Skeletal muscle tissue (tissue), 4 donors: ENCODE data around the gene PTDSS2. TPM values are rescaled to one million over a fixed set of nuclear protein-coding genes. Genes with fewer than 3 reads are reported as not detected.

Source experiments
- H3K27ac ChIP-seq: one replicate; pipeline ENCODE4 v1.7.0; 2013; ENCODE audit warnings: mild to moderate bottlenecking, low read depth, low read length, inconsistent platforms
- H3K27me3 ChIP-seq, 3 donors: one replicate each; pipeline ENCODE4 v1.7.0; 2013; ENCODE audit warnings: low read length in 3 of 3; ENCODE audit not compliant: control insufficient read depth in 3 of 3, insufficient read depth in 3 of 3
- H3K36me3 ChIP-seq, 3 donors: one replicate each; pipeline ENCODE4 v1.7.0; 2013; ENCODE audit warnings: low read length in 3 of 3; ENCODE audit not compliant: control insufficient read depth in 3 of 3, insufficient read depth in 3 of 3
- H3K4me1 ChIP-seq, 3 donors: one replicate each; pipeline ENCODE4 v1.7.0; 2013; ENCODE audit warnings: low read length in 3 of 3, mild to moderate bottlenecking in 3 of 3; ENCODE audit not compliant: control insufficient read depth in 3 of 3, insufficient read depth in 3 of 3
- H3K4me3 ChIP-seq, 3 donors: one replicate each; pipeline ENCODE4 v1.7.0; 2013; ENCODE audit warnings: low read length in 3 of 3
- H3K9ac ChIP-seq, 3 donors: one replicate each; pipeline ENCODE4 v1.7.0; 2013; ENCODE audit warnings: low read length in 3 of 3, mild to moderate bottlenecking in 3 of 3, moderate library complexity in 2 of 3, low read depth in 1 of 3
- H3K9me3 ChIP-seq, 3 donors: one replicate each; pipeline ENCODE4 v1.7.0; 2013; ENCODE audit warnings: low read length in 3 of 3; ENCODE audit not compliant: control insufficient read depth in 3 of 3
- total RNA-seq: library from RNA; depleted of rRNA; stranded (reverse); fragments of >200 nt; gene quantifications from one replicate; pipeline ENCODE4 v1.2.3, GENCODE V29; 2014
- donor health status: Osteomylitis.

The PTDSS2 gene
- total RNA-seq, 1 donor from 2014 or later, result 21.4 TPM

DNA sequence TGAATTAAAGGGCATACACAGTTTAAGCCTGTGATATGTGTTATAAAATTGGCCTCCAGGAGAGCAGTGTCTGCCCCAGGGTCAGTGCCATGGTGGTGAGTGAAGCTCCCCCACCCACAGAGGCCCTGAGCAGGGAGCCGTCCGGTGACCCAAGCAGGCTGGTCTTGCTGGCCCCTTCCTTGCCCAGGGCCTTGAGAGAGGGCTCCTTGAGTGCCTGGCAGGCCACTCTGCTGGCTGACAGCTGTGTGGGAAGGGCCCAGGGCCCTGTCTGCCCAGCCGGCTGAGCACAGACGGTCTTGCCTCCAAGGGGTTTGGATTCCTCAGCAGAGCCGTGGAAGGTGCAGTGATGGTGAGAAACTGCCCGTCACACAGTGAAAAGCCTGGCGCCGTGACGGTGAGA lies 25.9 kb downstream of the PTDSS2 start:
- Histone ChIP-seq H3K4me3 (no peak overlapping the region), H3K9me3 (no peaks in the 10 kb centered on the region), H3K4me1 (no peaks in the 10 kb centered on the region), H3K27me3 (no peaks in the 10 kb centered on the region), H3K36me3 (peaks cover 2 to 3% (median 3%) of the 10 kb centered on the region in 3 donors), H3K9ac (no peak overlapping the region), H3K27ac (no peak overlapping the region)

DNA sequence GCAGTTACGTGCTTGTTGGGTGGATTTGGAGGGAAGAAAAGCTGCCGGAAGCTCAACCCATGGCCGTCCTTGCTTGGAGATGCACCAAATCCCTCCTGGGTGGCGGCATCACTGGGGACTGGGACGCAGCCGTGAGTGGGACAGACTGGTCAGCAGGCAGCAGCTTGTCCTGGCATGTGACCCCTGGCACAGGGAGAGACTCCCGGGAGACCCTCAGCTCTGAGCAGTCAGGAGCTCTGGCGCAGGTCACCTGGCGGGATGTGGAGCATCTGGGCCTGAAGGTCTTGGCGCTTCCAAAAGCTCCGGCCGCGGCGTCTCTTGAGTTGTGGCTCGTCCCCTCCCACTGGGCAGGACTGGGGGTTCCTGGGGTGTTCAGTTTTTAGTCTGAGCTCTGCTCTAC lies 26.3 kb downstream of the PTDSS2 start:
- no peak overlapping the region for H3K27ac ChIP-seq
- H3K27me3 ChIP-seq, result no peaks in the 10 kb centered on the region
- peaks cover 2 to 3% (median 3%) of the 10 kb centered on the region in 3 donors for H3K36me3 ChIP-seq
- H3K9ac ChIP-seq, result no peak overlapping the region
- no peaks in the 10 kb centered on the region for H3K4me1 ChIP-seq
- H3K9me3 ChIP-seq, result no peaks in the 10 kb centered on the region
- H3K4me3 ChIP-seq, result no peak overlapping the region

DNA sequence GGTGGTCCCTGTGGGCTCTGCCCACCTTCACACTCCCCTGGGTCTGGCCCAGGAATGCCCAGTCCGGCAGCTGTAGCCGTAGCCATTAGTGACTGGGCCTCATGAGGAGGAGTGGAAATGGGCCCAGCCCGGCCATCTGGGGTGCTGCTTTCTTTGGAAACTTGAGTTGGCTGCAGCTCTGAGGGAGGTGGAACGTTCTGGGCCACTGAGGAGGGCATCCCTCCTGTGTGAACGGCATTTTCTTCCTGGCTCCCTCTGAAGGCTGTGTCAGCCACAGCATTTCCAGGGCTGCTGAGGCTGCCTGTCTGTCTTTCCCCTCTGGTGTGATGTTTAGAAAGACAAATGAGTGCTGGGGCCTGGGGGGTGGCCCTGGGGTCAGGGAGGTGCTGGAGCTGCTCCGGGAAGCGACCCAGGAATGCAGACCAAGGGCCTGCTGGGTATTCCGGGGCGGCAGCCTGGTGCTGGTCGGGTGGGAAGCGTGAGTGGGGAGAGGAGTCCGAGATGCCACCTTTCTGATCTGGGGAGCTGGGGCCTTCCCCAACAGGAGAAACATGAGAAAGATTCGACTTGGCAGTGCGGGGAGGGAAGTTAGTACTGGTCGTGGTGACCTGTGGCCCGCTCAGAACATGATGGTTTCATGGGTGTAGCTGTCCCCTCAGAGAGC lies 27.1 kb downstream of the PTDSS2 start:
- no peaks in the 10 kb centered on the region for H3K27me3 ChIP-seq
- peaks cover 2 to 3% (median 3%) of the 10 kb centered on the region in 3 donors for H3K36me3 ChIP-seq
- no peak overlapping the region for H3K27ac ChIP-seq
- H3K9me3 ChIP-seq, result no peaks in the 10 kb centered on the region
- no peaks in the 10 kb centered on the region for H3K4me1 ChIP-seq
- no peak overlapping the region for H3K4me3 ChIP-seq
- H3K9ac ChIP-seq, result no peak overlapping the region

DNA sequence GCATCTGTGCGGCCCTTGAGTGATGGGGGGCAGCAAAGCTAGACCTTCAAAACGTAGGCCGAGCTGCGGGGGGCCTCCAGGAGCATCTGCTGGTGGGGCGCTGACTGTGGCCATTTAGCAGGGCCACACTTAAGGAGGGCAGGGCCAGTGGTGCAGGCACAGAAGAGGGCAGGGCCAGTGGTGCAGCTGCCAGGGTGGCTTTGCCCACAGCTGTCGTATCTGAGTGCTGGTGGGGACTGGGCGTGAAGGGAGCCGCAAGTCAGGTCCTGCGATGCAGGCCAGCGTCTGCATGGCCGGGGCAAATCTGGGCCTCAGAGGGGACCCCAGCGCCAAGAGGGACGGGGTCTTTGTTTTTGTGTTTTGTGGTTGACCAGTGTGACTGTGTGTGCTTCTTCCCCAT lies 29.2 kb downstream of the PTDSS2 start:
- Histone ChIP-seq H3K9me3 (no peaks in the 10 kb centered on the region), H3K27me3 (no peaks in the 10 kb centered on the region), H3K27ac (no peak overlapping the region), H3K4me1 (no peaks in the 10 kb centered on the region), H3K36me3 (peaks cover 0 to 3% (median 2%) of the 10 kb centered on the region in 3 donors), H3K4me3 (no peak overlapping the region), H3K9ac (no peak overlapping the region)

GRCh38 chr11:484616-485015 lies 34.5 kb downstream of the PTDSS2 start:
- Histone ChIP-seq H3K4me1 (no peaks in the 10 kb centered on the region), H3K9ac (no peak overlapping the region), H3K27ac (no peak overlapping the region), H3K27me3 (no peaks in the 10 kb centered on the region), H3K36me3 (peaks cover 0 to 5% (median 2%) of the 10 kb centered on the region in 3 donors), H3K4me3 (no peak overlapping the region), H3K9me3 (no peaks in the 10 kb centered on the region)

DNA sequence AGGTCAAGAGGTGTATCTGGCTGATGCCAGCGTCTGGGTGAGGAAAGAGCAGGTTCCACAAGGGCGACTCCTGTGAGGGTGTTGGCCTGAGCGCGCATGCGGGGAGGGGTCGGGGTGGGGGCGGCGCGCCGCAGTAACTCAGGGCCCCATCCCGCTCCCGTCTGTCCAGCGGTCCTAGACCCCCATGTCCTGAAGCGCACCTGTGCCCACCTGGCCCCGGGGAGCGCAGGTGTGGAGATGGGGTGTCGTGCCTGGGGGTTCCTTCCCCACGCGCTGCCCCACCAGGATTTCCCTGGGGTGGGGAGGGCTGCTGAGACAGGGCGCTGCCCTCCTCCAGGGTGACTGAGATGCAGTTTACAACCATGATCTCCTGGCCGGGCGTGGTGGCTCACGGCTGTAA lies 36.1 kb downstream of the PTDSS2 start:
- H3K4me1 ChIP-seq, result no peaks in the 10 kb centered on the region
- peaks cover 7 to 20% (median 13%) of the 10 kb centered on the region in 3 donors for H3K36me3 ChIP-seq
- no peak overlapping the region for H3K9ac ChIP-seq
- no peaks in the 10 kb centered on the region for H3K27me3 ChIP-seq
- H3K9me3 ChIP-seq, result no peaks in the 10 kb centered on the region
- no peak overlapping the region for H3K27ac ChIP-seq
- H3K4me3 ChIP-seq, result no peak overlapping the region

DNA sequence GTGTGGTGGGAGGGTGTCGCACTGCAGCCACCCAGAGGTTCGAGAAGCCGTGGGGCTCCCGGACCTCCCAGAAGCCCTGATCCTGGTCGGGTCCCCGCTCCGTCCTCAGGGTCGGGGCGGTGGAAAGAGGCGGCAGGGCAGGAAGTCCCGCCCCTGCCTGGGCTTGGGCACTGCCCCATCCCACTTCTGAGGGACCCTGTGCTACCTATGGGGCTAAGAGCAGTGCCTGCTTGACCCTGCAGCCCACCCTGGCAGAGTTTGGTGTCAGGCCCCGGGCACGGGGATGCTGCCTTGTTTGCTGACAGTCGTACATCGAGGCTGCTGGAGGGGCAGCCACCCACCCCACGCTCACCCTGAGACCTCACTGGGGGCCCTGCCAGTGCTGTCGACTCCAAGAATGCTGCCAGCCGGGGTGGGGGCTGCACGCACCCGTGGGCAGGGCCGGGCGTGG lies 37.5 kb downstream of the PTDSS2 start:
- Histone ChIP-seq H3K27ac (no peak overlapping the region), H3K4me3 (no peak overlapping the region), H3K9ac (no peak overlapping the region), H3K4me1 (no peaks in the 10 kb centered on the region), H3K27me3 (no peaks in the 10 kb centered on the region), H3K36me3 (peaks cover 9 to 20% (median 16%) of the 10 kb centered on the region in 3 donors), H3K9me3 (no peaks in the 10 kb centered on the region)

GRCh38 chr11:488062-488461 lies 38.0 kb downstream of the PTDSS2 start:
- no peaks in the 10 kb centered on the region for H3K4me1 ChIP-seq
- H3K9me3 ChIP-seq, result no peaks in the 10 kb centered on the region
- H3K27ac ChIP-seq, result no peak overlapping the region
- H3K27me3 ChIP-seq, result no peaks in the 10 kb centered on the region
- peaks cover 9 to 20% (median 19%) of the 10 kb centered on the region in 3 donors for H3K36me3 ChIP-seq
- no peak overlapping the region for H3K4me3 ChIP-seq
- H3K9ac ChIP-seq, result no peak overlapping the region

DNA sequence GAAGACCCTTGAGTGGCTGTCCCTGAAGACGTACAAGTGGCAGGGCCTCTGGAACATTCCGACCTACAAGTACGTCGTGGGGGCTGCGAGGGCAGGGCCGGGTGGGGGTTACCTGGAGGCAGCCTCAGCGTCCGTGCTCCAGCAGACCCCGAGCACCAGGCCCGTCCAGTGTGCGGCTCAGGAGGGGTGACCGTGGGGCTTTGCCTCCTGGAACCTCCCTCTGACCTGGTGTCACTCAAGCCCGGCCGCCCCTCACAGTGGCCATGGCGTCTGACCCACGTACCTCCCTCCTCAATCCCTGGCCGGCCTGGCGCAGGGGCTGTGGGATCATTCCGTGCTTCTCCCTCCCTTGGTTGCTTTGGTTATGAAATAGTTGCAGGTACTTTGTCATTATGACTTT lies 38.5 kb downstream of the PTDSS2 start:
- Histone ChIP-seq H3K9me3 (no peaks in the 10 kb centered on the region), H3K36me3 (peaks cover 9 to 22% (median 21%) of the 10 kb centered on the region in 3 donors), H3K4me1 (no peaks in the 10 kb centered on the region), H3K4me3 (no peak overlapping the region), H3K27me3 (no peaks in the 10 kb centered on the region), H3K9ac (no peak overlapping the region), H3K27ac (no peak overlapping the region)

- no peaks in the 10 kb centered on the region for H3K27me3 ChIP-seq
- H3K9ac ChIP-seq, result no peak overlapping the region
- H3K4me1 ChIP-seq, result no peaks in the 10 kb centered on the region
- no peaks in the 10 kb centered on the region for H3K9me3 ChIP-seq
- H3K27ac ChIP-seq, result no peak overlapping the region
- peaks cover 9 to 24% (median 24%) of the 10 kb centered on the region in 3 donors for H3K36me3 ChIP-seq
- no peak overlapping the region for H3K4me3 ChIP-seq
Measured at GRCh38 chr11:488992-489391, 38.9 kb downstream of the PTDSS2 start.
